MM.1S (cell line): Measurements from ENCODE around the gene TBC1D14.

ENCODE experiments used
- EZH2 ChIP-seq: fragments of 300-600 bp; sonication (generic); optimal IDR thresholded peaks from 2 replicates; pipeline ENCODE3; 2017; ENCODE audit warnings: low read depth, mild to moderate bottlenecking, antibody characterized with exemption, low read length, mixed read lengths
- TF ChIP-seq, protein P1 (sequence below): fragments of 300-600 bp; sonication (generic); IDR thresholded peaks from 2 replicates; pipeline ENCODE4 v1.5.1; 2016; ENCODE audit warnings: antibody characterized with exemption, low read length, mixed read lengths

GRCh38 chr4:7075962-7076695 is 166.5 kb downstream of the TBC1D14 start:
- TF ChIP-seq, protein P1, sequence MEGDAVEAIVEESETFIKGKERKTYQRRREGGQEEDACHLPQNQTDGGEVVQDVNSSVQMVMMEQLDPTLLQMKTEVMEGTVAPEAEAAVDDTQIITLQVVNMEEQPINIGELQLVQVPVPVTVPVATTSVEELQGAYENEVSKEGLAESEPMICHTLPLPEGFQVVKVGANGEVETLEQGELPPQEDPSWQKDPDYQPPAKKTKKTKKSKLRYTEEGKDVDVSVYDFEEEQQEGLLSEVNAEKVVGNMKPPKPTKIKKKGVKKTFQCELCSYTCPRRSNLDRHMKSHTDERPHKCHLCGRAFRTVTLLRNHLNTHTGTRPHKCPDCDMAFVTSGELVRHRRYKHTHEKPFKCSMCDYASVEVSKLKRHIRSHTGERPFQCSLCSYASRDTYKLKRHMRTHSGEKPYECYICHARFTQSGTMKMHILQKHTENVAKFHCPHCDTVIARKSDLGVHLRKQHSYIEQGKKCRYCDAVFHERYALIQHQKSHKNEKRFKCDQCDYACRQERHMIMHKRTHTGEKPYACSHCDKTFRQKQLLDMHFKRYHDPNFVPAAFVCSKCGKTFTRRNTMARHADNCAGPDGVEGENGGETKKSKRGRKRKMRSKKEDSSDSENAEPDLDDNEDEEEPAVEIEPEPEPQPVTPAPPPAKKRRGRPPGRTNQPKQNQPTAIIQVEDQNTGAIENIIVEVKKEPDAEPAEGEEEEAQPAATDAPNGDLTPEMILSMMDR, result no peak
- TF ChIP-seq EZH2, result no peak
